VCaP (cell line): ENCODE data around the gene MACIR.
"Not testable (repeated sequence)": the region's sequence is repeated elsewhere in the genome, so short reads cannot be mapped to it uniquely, and the experiment has no call there.

Experiments
- H3K27ac ChIP-seq: fragments of 450-650 bp; 2 replicates; pipeline ENCODE4 v1.5.1; 2017
- TF ChIP-seq, protein P1 (sequence below): fragments of 450-650 bp; conservative IDR thresholded peaks from 2 replicates; pipeline ENCODE4 v1.5.1; 2017; ENCODE audit warnings: mild to moderate bottlenecking, moderate library complexity

MACIR gene

DNA sequence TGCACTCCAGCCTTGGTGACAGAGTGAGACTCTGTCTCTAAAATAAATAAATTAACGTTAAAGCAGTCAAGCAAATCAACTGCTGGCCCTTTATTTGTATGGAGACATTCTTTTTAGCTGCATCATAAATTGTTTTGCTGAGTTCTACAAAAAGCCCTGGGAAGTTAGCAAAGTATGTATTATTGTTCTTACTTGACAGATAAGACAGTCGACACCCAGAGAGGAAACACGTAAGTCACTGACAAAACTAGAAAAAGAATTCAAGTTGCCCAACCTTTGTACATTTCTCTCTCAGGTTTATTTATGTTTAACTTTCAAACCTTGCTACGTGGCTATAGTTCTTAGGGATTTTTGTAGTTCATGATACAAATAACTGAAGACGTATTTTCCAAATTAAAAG, 40.4 kb upstream of the MACIR start:
- no peak overlapping the region for H3K27ac ChIP-seq
- TF ChIP-seq, protein P1, sequence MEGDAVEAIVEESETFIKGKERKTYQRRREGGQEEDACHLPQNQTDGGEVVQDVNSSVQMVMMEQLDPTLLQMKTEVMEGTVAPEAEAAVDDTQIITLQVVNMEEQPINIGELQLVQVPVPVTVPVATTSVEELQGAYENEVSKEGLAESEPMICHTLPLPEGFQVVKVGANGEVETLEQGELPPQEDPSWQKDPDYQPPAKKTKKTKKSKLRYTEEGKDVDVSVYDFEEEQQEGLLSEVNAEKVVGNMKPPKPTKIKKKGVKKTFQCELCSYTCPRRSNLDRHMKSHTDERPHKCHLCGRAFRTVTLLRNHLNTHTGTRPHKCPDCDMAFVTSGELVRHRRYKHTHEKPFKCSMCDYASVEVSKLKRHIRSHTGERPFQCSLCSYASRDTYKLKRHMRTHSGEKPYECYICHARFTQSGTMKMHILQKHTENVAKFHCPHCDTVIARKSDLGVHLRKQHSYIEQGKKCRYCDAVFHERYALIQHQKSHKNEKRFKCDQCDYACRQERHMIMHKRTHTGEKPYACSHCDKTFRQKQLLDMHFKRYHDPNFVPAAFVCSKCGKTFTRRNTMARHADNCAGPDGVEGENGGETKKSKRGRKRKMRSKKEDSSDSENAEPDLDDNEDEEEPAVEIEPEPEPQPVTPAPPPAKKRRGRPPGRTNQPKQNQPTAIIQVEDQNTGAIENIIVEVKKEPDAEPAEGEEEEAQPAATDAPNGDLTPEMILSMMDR, result no peak

DNA sequence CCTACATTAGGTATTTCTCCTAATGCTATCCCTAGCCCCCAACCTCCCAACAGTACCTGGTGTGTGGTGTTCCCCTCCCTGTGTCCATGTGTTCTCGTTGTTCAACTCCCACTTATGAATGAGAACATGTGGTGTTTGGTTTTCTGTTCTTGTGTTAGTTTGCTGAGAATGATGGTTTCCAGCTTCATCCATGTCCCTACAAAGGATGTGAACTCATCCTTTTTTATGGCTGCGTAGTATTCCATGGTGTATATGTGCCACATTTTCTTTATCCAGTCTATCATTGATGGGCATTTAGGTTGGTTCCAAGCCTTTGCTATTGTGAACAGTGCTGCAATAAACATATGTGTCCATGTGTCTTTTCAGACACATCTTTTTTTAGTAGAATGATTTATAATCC, 39.5 kb upstream of the MACIR start:
- H3K27ac ChIP-seq, result not testable (repeated sequence)

DNA sequence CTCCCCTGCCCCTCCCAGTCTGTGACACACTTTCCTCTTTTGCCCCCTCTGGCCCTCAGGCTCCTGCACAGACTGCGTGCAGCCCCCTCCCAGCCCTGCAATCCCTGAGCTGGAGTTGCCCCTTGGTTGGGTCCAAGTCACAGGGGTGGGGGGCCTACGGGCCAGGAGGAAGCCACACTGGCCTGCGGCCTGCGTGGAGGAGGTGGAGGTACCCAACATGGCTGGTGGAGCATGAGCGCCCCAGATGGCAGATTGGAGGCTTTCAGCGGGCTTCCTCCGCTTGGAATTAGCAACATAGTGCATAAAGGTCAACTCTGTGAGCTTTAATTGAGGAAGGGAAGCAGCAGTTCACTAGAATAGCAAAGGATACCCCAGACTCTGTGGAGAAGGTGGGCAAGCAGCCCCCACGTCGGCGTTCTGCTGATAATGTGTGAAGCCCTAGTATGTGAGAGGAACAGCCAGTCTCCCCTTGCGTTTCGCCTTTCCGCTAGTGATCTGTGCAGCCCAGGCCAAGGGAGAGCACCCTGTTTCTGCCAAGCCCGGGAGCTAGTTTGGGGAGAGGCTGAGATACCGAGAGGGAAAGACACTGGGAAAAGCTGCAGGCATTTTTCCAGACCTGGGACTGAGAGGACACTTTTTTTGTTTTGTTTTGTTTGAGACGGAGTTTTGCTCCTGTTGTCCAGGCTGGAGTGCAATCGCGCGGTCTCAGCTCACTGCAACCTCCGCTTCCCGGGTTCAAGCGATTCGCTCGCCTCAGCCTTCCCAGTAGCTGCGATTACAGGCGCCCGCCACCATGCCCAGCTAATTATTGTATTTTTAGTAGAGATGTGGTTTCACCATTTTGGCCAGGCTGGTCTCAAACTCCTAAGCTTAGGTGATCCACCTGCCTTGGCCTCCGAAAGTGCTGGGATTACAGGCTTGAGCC, 35.3 kb upstream of the MACIR start:
- H3K27ac ChIP-seq, result no peak overlapping the region
- TF ChIP-seq, protein P1, result no peak

DNA sequence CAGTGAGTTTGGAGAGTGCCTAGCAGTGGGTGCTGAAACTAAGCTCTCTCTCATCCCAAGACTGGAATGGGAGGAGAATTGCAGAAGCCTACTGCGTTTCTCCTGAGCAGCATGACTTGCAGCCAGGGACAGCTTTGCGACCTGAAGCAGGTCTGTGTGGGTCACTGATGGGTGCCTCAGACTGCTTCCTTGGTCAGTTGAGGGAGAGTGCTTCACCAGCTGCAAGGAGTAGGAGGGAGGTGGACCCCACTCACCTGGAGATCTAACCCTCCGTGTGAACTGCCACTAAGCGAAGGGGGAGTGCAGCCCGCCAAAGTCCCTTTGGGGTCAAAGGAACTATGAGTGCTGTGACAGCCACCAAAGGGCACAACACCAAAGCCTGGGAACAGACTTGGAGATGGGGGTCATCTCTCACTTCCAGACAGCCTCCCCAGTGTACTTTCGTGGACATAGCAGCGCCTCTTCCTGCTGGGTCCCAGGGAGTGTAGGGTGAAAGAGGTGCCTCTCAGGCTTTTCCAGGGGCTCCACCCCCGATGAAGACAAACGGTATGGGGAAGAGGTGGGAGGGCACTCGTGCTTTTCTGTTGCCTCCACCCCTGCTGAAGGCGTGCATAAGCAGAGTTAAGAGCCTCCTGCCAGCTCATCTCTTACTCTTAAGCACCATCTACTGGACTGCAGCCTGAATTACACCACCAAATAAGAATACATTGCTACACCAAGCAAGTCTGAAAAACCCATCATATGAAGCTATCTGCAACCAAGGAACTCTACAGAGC, 34.3 kb upstream of the MACIR start:
- no peak overlapping the region for H3K27ac ChIP-seq
- TF ChIP-seq, protein P1, result peak; percentile 80

DNA sequence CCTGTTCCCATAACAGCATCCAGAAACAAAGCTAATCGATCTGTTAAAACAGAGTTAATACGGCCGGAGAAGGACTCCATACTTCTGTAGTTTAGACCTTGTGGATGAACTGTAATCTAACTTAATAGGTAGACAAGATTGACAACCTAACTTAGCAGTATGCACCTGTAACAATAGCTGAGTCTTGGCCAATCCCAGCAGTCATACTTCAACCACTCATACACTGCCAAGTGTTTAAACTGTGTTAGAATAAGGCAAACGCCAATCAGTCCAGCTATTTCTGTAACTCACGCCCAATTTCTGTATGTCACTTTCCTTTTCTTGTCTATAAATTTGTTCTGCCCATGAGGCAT, 33.7 kb upstream of the MACIR start:
- H3K27ac ChIP-seq, result no peak overlapping the region
- TF ChIP-seq, protein P1, result peak; percentile 52

DNA sequence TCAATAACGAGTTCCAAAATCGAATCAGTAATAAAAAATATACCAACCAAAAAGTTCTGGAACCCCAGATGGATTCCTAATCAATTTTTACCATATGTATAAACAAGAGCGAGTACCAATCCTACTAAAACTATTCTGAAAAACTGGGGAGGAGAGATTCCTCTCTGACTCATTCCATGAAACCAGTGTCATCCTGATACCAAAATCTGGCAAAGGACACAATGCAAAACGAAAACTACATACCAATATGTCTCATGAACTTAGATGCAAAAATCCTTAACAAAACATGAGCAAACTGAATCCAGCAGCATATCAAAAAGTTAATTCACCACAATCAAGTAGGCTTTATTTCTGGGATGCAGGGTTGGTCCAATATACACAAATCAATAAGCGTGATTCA, 30.5 kb upstream of the MACIR start:
- H3K27ac ChIP-seq, result no peak overlapping the region
- TF ChIP-seq, protein P1, result no peak

DNA sequence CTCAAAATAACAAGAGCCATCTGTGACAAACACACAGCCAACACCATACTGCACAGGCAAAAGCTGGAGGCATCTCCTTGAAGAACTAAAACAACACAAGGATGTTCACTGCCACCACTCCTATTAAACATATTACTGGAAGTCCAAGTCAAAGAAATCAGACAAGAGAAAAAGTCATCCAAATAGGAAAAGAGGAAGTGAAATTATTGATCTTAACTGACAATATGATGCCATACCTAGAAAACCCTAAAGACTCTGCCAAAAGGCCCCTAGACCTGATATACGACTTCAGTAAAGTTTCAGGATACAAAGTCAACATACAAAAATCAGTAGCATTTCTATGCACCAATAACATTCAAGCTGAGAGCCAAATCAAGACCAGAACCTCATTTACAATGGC, 30.0 kb upstream of the MACIR start:
- TF ChIP-seq, protein P1, result no peak
- no peak overlapping the region for H3K27ac ChIP-seq
